EH (cell line): Measurements from ENCODE around the gene LYRM4.
A peak's percentile ranks its signal among the peaks of the same experiment; 100 is the strongest.

Experiments used
- DNase-seq: peaks from one replicate; pipeline ENCODE4 v3.0.0-alpha.2; 2015; ENCODE audit warnings: low read depth

Gene LYRM4

DNA sequence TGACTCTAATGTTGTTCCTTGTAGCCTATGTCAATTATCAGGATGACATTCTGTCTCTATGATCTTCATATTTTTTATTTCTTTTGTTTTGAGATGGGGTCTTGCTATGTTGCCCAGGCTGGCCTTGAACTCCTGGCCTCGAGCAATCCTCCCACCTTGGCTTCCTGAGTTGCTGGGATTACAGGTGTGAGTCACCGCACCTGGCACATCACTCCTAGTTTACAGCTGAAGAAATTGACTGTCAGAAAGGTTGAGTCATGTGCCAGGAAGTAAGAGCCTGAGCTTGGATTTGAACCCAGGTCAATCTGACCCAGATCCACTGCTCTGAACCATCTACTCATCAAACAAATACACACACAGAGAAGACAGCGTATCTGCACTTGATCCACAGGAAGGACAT, 161.2 kb downstream of the LYRM4 start:
- DNase-seq: no peak

- DNase-seq: no peak
Measured at GRCh38 chr6:5098501-5099270, 162.1 kb downstream of the LYRM4 start.

DNA sequence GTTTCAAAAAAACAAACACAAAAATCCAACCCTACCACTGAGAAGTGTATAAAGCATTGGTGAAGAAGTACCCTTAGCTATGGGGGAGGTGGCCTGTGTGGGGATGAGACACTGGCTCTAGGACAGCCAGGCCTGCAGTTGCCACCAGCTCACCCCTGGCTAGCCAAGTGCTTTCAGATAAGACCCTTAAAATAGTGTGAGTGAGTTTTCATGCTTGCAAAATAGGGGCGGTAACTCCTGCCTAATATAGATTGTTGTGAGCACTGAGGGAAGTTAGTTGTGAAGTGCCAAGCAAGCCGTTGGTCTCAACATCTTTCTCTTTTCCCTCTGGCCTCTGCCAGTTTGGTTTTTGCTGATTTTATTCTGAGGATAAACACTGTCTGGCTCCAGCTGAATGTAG, 164.3 kb downstream of the LYRM4 start:
- DNase-seq: no peak

DNA sequence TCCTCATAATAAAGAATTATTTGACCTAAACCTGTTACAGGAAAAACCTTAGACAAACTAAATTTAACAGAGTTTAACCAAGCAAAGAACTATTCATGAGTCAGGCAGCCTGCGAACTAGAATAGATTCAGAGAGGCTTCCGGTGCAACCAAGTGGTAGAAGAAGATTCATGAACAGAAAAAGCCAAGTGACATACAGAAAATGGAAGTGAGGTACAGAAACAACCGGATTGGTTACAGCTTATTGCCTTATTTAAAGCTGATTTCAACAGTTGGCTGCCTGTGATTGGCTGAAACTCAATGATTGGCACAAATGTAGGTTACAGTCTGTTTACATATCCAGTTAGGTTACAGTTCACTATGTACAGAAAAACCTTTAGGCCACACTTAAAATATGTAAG, 165.5 kb downstream of the LYRM4 start:
- peak; percentile 78 for DNase-seq

DNA sequence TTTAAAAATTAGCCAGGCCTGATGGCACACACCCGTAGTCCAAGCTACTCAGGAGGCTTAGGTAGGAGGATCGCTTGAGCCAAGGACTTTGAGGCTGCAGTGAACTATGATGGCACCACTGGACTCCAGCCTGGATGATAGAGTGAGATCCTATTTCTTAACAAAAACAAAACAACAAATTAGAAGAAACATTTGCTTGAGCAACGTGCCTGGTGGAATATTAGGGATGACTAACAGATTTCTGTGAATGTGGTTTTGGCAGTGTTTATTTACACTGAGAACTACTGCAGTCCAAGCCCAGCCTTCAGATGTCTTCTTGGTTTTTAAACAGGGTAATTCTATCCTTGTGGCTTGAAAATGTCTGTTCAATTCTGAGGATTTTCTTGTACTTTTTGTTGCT, 166.4 kb downstream of the LYRM4 start:
- peak; percentile 96 for DNase-seq

DNA sequence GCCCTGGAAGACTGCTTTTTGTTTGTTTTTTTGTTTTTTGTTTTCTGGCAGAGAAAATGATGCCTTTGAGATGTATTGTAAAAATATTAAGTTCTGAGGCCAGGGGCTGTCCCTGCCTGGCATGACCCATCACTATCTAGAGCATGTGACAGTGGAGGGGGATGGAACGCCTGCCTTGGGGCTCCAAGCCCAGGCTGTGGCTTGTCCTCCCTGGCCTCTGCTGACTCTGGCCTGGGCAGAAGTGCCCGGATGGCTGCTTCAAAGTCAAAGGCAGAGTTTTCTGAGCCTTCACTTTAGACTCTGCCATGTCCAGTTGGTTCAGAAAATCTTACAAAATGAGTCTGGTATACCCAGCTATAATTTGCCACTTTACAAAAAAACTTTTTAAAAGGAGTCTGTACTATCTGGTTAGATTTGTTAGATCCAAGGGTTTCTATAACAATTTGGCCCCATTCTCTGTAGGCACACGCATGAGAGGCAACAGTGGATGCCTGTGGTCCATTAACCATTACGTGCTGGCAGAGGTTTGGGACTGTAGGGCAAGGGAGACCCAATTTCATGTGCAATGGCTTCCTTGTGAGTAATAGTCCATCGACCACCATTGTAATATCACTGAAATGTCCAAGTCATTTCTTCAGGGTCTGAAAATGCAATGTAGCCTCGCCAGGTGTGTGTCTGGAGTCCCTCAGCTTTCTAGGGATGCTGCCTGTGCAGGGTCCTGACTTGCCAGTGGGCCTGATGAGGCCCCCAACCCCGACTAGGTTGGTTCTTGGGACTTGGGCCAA, 167.3 kb downstream of the LYRM4 start:
- no peak for DNase-seq

GRCh38 chr6:5091210-5092069, 169.3 kb downstream of the LYRM4 start:
- DNase-seq: no peak

DNA sequence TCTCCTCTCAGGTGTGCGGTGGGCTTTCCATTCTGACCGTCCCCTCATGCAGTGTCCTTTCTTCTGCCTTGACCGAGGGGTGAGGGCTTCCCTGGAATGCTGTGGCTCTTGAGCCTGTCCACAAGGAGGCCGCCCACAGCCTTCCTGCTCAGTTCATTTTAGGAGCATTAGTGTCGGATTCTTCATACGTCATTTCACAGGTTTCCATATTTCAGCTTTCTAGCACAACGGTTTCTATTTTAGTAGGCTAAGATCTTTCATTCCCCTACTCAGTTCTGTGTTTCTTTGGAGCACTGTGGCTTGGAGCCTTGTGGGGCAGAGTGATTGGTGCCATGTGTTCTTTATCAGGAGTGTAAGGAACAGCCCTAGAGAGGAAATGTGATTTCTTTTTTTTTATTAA, 170.1 kb downstream of the LYRM4 start:
- no peak for DNase-seq

DNA sequence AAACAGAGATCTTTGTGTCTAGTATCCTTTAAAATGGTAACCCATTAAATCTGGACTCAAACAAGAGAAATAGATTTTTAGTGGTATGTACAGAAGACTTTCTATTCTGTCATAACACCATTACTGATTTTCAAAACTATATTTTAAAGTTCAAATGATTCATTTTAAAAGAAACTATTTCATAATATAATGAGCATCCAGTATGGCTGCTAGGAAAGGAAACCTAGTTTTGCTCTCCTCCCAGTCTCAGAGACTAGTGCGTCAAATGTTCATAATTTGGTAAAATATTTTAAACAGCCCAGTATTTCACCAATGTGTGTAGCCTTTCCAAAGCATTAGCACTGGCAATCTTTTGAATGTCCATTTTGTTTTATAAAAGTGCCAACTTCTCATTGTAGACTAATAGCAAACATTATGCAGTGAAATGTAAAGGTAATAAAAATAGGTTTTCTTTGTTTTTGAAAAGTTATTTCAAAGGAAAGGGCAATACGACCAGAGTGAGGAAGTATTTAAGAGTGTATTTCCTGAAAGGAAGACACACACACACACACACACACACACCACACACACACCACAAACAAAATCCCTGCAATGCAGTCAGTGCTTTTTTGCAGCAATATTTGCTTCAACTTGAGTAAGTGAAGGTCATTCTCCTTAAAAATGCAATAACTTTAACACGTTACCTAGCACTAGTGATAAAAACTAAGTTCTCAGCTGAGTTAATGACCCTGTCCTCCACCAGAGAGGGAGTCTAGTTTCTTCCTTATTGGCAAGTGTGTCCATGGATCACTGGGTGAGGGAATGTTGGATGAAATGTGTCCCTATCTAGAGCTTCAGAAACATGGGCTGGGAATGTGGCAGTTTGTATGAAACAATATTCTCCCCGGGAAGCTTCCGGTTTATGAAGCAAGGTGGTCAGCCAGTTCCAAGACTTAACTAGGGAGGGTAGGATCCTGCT, 171.0 kb downstream of the LYRM4 start:
- DNase-seq: no peak

- DNase-seq: no peak
Measured at GRCh38 chr6:5088780-5089179, 172.0 kb downstream of the LYRM4 start.

- DNase-seq: no peak
Measured at GRCh38 chr6:5087389-5087788, 173.4 kb downstream of the LYRM4 start.

DNA sequence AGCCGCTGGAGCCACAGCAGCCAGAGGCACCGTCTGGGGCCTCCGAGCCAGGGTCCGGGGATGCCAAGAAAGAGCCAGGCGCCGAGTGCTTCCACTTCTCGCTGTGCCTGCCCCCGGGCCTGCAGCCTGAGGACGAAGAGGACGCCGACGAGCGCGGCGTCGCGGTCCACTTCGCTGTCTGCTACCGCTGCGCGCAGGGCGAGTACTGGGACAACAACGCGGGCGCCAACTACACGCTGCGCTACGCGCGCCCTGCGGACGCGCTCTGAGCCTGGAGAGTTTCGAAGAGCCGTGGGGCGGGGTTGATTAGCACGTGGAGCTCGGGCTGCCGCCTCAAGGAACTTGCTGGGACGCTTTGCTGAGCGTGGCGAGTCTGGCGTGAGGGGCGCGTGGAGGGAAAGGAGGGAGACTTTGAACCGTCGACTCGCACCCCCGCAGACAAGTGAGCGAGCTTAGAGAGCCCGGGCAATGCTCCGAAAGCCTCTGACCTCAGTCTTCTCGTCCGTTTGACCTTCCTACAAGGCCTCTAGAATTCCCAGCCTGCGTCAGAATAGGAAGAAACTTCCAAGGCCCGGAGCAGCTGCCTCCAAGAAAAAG, 174.4 kb downstream of the LYRM4 start:
- no peak for DNase-seq

DNA sequence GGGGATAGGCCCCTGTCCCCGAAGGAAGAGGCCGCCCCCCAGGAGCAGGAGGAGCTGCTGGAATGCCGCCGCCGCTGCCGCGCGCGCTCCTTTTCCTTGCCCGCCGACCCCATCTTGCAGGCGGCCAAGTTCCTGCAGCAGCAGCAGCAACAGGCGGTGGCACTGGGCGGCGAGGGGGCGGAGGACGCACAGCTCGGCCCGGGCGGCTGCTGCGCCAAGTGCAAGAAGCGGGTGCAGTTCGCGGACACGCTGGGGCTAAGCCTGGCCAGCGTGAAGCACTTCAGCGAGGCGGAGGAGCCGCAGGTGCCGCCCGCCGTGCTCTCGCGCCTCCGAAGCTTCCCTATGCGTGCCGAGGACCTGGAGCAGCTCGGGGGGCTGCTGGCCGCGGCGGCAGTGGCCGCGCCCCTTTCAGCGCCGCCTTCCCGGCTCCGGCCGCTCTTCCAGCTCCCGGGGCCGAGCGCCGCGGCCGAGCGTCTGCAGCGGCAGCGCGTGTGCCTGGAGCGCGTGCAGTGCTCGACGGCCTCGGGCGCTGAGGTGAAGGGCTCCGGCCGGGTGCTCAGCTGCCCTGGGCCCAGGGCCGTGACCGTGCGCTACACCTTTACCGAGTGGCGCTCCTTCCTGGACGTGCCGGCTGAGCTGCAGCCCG, 175.0 kb downstream of the LYRM4 start:
- peak; percentile 59 for DNase-seq

DNA sequence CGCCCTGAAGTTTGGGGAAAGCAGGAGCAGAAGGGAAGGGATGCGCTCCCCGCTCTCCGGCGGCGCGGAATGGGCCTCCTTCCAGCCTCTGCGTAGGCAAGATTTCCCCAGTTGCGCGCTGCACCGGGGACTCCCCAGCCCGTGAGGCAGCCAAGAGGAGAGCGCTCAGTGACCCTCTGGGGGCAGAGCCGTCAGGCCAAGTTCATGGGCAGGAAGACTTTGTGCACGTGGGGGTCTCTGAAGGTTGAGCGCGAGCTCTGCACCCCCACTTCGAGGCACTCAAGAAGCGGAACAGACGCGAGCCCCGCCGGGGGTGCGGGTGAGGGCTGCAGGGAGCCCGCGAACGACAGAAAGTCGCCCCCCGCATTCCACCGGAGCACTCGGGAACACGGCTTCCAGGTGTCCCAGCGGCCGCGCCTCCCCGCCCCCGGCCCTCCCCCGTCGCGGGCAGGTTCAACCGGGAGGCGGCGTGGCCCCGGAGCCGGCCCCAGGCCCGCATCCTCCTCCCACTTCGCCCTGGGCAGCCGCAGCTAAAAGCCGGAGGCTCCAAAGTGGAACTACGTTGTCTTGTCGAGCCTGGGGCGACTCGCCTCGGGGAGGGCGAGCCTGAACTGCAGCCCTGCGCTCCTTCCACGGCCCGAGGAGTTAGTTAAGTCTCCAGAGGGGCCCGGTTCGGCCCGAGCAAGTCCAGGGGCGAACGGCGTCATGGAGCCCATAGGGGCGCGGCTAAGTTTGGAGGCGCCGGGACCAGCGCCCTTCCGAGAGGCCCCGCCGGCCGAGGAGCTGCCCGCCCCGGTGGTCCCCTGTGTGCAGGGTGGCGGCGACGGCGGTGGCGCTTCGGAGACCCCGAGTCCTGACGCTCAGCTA, 175.7 kb downstream of the LYRM4 start, which contains the start of gene PPP1R3G:
PPP1R3G (plus strand) TSS at position 561 of the 867 bp plus-strand sequence; CDS start at position 706, 145 bp downstream.
- peak; percentile 69 for DNase-seq

DNA sequence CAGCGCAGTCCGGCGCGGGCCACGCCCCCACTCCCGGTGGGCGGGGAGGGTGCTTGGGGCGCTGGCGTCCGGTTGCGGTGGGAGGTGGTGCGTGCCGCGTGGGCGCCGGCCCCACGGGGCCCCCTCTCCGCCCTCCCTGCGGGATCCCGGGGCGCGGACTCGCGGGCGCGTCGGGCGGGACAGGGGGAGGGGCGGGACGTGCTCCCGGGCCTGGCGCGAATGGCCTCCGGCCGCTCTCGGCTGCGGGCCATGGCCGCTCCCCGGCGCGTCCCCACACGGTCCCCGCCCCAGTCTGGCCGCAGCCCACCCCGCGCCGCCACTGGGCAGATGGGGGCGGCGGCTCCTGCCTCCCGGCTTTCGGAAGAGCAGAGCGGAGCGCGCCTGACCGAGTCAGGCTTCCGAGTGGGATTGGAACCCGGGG, 176.4 kb downstream of the LYRM4 start:
- no peak for DNase-seq

DNA sequence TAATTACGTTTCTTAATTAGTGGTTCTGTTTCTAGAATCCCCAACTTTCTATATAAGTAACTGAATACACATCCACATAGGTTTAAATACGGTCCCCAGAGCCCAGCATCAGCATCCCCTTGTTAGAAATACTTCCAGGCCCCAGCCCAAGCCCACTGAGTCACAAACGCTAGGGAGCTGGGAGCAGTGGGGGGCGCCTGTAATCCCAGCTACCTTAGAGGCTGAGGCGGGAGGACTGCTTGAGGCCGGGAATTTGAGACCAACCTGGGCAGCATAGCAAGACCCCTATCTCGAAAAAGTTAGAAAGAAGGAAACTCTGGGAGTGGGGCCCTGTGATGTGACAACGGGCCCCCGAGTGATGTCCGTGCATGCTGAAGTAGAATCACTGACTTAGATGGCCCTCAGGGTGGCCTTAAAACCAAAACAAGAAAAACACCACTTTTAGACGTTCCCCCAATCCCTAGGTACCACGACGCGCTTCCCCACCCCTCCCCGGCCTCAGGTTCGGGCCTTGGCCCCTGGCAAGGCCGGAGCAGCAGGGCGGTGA, 176.9 kb downstream of the LYRM4 start:
- no peak for DNase-seq

DNA sequence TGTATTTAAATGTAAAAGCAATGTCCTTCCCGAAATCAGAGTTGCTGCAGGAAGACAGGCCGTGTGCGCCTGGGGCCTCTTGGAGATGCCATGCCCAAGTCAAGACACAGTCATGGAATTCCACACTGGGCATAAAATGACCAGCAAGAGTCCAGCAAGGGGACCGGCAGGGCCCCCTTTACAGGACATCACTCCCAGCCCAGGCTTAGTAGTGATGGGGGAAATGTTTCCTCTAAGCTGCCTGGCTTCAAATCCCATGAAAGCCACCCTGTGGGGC, 177.5 kb downstream of the LYRM4 start:
- DNase-seq: no peak

GRCh38 chr6:5082487-5083306, 178.1 kb downstream of the LYRM4 start:
- DNase-seq: peak; percentile 98
